GM12801 (cell line): ENCODE results near the gene SSR2.

Experiments used
- TF ChIP-seq, protein P1 (sequence below): IDR thresholded peaks from one replicate; pipeline ENCODE4 v1.5.1; 2011; ENCODE audit warnings: control low read depth; ENCODE audit not compliant: insufficient read length; ENCODE audit errors: extremely low read depth

SSR2 gene

DNA sequence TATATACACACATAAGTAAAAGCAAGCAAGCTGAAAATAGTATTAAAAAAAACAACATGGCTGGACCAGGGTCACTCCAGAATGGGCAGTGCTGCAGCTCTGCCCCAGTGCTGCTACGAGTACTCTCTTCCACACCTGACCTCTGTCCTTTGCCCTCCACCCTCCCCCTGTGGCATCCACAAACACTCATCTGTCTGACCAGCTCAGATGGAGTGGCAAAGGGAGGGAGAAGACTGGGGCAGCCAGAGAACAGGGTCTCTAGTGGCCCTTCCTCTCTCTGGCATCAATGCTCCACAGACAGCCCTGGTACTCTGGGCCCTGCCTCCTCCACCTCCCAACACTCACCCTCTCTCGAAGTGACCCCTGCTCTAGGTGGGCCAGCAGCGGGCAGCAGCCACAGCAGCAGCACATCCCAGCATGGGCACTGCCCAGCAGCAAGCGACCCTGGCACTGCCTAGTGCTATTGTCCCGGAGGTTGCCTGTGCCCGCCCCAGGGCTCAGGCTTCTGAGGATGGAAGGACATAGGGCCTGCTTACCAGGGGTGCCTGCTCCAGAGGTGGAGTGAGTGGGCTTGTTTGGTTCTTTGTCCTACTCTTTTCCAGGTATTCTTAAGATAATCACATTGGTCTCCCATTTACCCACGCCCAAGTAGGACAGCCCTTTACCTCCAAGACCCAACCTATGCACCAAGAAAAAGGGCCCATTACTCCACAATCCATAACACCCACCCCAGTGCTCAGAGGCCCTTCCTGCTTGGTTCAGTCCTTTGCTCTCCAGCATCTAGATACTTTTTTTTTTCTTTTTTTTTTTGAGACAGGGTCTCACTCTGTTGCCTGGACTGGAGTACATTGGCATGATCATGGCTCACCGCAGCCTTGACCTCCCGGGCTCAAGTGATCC, 48.6 kb downstream of the SSR2 start:
- TF ChIP-seq, protein P1, sequence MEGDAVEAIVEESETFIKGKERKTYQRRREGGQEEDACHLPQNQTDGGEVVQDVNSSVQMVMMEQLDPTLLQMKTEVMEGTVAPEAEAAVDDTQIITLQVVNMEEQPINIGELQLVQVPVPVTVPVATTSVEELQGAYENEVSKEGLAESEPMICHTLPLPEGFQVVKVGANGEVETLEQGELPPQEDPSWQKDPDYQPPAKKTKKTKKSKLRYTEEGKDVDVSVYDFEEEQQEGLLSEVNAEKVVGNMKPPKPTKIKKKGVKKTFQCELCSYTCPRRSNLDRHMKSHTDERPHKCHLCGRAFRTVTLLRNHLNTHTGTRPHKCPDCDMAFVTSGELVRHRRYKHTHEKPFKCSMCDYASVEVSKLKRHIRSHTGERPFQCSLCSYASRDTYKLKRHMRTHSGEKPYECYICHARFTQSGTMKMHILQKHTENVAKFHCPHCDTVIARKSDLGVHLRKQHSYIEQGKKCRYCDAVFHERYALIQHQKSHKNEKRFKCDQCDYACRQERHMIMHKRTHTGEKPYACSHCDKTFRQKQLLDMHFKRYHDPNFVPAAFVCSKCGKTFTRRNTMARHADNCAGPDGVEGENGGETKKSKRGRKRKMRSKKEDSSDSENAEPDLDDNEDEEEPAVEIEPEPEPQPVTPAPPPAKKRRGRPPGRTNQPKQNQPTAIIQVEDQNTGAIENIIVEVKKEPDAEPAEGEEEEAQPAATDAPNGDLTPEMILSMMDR, result no peak

DNA sequence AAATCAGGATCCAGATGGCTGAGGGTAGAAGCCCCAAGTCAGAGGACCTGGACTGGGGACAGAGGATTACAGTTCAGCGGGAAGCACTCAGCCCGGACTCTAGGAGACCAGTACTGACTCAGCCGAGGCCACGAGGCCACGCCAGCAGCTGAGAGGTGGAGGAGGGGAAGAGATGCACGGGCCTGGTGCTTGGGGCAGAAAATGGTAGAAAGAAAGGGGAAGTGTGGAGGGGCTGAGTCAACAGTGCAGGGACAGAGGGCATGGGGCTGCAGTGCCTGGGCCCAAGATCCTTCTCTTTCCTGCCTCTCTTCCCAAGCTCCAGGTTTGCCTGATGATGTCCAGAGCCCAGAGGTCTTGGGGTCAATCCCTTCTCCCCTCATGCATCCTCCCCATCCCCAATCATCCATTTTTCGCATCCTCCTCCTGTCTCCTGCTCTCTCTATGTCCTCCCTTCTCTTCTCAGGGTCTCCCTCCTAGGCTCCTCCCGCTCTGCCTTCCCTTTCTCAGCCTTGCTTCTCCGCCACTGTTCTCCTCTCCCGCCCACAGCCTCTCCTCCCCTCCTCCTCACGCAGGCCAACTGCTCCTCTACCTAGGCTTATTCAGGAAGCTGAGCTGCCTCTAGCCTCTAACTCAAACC, 50.1 kb downstream of the SSR2 start:
- TF ChIP-seq, protein P1, result no peak

DNA sequence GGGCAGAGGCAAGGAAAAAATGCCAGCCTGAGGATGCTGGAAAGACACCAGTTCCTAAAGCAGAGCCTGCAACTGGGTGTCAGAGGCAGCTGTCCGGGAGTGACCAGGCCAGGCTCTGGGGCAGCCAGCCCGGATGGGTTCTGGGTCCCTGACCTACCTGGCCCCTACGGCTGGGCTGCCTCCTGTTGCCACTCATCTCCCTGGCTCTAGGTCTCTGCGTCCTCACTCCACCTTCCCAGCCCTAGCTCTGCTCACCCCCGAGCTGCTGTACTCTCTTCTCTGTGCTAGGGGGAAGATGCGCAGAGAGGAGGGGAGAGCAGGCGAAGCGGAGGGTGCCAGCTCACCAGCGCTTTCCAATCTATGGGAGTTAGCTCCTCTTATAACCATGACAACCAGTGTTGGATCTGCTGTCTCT, 51.4 kb downstream of the SSR2 start:
- TF ChIP-seq, protein P1, result no peak

DNA sequence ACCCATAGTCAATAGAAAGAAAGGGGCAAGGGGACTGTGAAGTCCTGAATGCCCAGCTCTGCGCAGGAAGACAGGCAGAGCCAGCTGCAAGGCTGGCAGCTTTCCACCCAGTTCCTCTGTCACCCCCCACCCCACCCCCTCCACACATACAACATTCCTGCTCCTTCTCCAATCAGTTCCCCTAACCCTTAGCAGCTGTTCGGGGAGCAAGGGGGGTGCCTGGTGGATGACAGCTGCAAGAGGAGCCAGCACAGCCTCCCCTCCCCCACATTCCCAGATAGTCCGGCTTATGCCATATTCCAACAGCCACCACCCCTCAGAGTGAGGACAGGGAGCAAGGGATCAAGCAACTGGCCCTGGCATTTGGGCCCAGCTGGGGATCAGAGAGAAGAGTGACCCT, 52.1 kb downstream of the SSR2 start:
- TF ChIP-seq, protein P1, result no peak

DNA sequence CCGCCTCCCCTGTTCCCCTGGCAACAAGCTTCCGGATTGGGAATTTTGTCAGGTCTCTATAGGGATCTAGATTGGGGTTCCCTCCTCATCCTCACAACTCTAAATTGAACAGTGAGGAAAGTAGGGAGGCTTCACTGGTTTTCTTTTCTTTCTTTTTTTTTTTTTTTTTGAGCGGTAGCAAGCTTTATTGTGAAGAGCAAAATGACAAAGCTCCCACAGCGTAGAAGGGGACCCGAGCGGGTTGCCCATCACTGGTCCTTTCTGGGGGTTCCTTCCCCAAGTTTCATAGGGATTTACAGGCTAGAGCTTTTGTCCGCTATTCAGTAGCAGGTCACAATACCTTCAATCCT, 52.7 kb downstream of the SSR2 start:
- TF ChIP-seq, protein P1, result no peak

DNA sequence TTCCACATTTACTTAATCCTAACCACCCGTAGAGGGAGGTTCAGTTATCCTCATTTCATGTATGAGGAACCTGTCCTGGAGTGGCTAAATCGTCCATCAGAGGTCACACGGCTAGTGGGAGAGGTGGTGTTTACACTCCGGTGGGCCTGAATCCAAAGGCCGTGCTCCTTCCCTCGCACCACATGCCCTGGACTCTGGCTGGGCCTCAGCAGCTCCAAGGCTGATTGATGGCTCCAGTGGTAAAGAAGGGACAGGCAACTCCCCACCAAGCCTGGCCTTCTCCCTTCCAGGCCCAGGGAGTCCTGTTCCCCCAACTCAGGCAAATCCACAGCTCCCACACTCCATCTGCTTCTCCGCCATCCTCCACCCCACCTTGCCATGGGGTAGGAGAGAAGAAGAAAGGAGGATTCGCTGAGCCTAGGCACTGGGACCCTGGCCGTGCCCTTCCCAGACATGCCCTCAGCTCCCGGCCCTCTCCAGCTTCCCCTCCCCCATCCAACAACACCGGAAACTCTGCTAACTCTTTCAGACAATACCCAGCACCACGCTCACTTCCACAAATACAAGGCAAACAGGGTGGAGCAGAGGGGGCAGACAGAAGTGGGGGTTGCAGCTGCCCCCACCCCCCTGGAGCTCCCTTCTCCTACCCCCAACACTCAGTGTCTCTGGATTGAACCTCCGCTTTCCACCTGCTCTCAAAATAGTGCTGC, 53.3 kb downstream of the SSR2 start:
- TF ChIP-seq, protein P1, result no peak

DNA sequence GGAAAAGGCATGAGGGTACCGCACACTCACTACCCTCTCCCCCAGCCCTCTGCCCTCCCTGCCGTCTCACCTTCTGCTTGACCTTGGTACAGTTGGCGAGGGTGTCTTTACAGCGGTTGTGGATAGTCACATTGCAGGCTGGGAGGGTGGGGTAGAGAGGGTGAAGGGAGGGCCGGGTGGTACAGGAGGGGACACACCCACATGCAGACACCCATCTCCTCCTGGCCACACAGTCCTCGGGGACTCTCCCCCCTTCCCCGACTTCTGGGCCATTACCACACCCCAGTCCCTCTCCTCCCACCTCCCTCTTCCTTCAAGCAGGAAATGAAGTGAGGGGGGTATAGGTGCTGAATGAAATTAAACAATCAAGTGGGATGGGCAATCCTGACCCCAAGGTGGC, 54.0 kb downstream of the SSR2 start:
- TF ChIP-seq, protein P1, result no peak
